Tongue (tissue), 2 donors: ENCODE results near the gene SRPRB. TPM values are rescaled to one million over a fixed set of nuclear protein-coding genes. Genes with fewer than 3 reads are reported as not detected.
A peak's percentile ranks its signal among the peaks of the same experiment; 100 is the strongest.
"Not testable (repeated sequence)": the region's sequence is repeated elsewhere in the genome, so short reads cannot be mapped to it uniquely, and the experiment has no call there.

Experiments used
- DNase-seq: peaks from one replicate; pipeline ENCODE4 v3.0.0-alpha.2; 2015
- total RNA-seq: library from RNA; depleted of rRNA; stranded (reverse); fragments of >200 nt; gene quantifications from one replicate; pipeline ENCODE4 v1.2.3, GENCODE V29; 2014

Gene SRPRB
- total RNA-seq, 1 donor from 2014 or later = 37.3 TPM

DNA sequence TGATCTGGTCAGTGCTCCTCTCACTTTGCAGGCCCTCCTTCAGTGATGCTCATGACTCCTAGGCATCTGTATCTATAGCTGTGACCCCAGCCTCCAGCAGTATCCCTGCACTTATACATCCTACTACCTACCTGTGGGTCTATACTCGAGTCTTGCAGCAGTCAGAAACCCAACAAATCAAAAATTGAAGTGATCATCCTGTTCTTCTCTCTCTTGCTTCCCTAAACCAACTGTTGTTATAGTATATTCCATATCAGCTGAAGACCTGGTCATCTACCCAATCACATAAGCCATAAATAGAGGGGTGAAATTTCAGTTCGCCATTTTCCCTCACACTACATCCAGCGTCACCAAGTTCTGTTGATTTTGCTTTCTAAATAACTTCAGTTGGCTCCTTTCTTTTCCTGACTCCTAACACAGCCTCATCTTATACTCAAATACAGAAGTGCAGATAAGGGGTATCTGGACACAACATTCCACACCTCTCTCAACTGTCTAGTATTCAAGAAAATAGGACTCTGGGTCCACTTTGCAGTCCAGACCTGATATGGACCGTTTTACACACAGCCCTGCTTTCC, 25.9 kb upstream of the SRPRB start:
- no peak for DNase-seq

- not testable (repeated sequence) for DNase-seq
Measured at GRCh38 chr3:133780756-133781155, 24.9 kb upstream of the SRPRB start.

DNA sequence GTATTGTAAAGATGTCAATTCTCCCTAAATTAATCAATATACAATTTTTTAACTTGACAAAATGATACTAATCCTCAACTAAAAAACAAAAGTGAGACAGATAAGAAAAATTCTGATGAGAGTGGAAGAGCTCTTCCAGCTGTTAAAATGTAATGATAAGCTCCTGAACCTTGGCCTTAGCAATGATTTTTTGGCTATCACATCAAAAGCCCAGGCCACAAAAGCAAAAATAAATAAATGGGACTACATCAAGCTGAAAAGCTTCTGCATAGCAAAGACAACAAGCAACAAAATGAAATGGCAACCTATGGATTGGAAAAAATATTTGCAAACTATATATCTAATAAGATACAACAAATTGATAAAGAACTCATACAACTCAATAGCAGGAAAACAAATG, 24.0 kb upstream of the SRPRB start:
- DNase-seq = no peak

DNA sequence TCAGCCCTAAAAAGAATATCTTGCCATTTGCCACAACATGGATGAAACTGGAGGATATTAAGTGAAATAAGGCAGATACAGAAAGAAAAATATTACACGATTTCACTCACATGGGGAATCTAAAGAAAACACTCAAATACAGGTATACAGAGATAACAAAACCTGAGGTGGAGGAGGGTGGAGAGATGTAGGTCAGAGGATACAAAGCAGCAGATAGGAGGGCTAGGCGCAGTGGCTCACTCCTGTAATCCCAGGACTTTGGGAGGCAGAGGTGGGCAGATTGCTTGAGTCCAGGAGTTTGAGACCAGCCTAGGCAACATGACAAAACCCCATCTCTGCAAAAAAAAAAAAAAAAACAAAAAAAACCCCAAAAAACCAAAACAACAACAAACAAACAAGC, 23.2 kb upstream of the SRPRB start:
- no peak for DNase-seq

DNA sequence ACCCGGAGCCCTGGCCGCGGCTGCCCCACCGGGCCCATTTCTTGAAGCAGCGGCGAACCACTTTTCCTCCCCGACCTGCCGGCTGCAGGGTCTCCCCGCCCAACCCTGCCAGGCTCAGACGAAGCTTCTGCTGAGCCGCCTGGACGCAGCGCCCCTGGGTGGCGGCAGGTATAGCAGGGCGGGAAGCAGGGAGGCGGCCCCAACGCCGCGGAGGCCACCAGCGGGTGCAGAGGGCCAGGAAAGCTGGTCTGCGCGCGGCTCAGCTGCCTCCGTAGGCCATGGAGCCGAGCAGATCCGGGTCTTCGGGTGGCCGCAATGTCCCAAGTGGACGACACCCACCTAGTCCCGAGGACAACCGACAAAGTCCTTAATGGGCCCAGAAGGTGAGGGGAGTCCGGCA, 21.9 kb upstream of the SRPRB start:
- no peak for DNase-seq

DNA sequence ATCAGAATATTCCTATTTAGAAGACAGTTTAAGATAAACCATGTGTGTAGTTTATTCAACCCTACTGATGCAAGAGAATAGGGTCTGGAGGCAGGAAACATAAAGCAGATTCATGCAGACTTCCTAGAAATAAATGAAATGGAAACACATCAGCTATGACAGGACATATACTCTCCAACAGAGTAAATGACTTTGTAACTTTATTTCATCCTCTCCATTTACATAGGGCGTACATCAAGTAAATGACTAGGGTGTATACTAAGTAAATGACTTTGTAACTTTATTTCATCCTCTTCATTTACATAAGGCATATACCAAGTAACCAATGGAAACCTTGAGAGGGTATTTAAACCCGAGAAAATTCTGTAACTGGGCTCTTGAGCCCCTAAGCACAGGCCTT, 17.6 kb upstream of the SRPRB start:
- DNase-seq = no peak

- DNase-seq = no peak
Measured at GRCh38 chr3:133792171-133792763, 13.3 kb upstream of the SRPRB start.

- DNase-seq = no peak
Measured at GRCh38 chr3:133797396-133798105, 8.1 kb upstream of the SRPRB start.

DNA sequence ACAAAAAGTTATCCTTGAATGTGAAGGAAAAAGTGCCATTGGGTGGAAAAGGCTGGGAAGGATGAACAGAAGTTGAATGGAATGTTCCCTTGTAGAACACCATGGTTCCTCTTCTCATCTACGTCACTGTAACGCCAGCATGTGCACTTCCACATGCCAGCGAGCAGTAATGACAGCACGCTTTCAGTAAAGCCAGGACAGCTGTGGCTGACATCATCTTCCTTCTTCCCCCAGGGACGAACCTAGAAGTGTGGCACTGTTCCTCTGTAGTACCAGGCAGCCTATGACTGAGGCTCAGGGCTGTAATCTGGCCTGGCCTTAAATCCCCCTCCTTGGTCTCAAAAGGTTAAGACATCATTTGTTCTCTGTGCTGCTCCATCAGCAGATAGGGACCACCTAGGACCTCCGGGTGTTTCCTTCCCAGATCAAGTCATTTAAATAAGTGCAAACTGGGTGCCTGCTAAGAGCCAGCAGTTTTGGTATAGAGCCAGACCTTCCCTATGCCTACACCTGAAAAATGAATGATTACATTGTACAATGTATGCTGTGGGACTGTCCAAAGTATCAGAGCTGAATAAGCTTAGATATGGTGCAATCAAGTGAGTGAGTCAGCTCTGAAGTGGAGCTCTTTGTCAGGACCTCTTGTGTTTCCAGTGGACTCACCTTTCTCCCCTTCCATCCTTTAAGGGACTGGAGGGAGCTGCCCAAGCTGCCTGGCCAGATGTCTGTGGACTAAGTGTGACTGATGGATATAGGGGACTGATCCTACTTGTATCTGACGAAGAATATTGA, 5.6 kb upstream of the SRPRB start:
- peak; percentile 77 for DNase-seq

- DNase-seq = no peak
Measured at GRCh38 chr3:133803469-133803868, 2.1 kb upstream of the SRPRB start.

- no peak for DNase-seq
Measured at GRCh38 chr3:133804896-133805295, 719 bp upstream of the SRPRB start.

DNA sequence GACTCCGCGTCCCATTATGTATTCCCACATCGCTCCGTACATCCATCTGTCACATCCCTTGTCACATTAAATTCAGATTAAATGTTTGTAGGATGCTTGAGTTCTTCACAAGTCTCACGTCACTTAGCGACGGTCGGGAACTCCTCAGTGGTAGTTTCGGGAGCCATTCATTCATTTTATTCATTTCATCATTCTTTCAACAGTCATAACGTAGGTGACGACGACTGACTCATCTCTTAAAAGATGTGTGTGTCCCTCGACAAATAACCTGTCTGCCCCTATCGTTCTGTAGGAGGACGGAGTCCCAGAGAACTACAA, 272 bp upstream of the SRPRB start:
- DNase-seq = no peak

GRCh38 chr3:133812872-133813271, 7.3 kb downstream of the SRPRB start:
- no peak for DNase-seq

DNA sequence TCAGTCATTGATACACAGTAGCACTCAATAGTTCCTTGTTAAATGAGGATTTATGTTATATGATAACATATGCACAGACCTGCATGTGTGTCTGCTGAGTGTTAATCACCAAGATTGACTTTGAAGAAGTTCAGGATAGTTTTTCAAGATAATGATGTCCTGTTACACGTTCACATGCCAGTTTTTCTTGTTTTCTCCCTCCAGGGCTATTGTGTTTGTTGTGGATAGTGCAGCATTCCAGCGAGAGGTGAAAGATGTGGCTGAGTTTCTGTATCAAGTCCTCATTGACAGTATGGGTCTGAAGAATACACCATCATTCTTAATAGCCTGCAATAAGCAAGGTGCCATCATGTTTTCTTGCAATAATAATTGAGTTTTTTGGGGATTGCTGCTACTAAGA, 9.8 kb downstream of the SRPRB start:
- DNase-seq = no peak

DNA sequence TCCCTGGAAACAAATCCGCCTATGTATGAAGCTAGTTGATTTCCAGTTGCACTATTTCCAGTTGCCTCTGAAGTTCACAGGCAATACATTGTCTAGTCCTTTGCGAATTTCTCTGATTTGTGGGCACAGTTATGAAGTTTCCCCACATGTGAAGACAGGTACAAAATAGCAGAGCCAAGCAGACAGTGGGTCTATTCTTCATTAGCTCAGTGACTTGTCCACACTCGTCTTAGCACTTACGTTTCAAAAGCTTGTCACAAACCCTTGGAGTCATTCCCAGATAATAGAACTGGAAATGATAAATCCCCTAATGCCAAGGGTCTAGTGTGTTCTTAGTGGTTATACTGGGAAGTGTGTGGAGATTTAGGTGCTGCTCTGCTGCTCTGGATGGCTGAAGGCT, 14.5 kb downstream of the SRPRB start:
- DNase-seq = peak; percentile 18

DNA sequence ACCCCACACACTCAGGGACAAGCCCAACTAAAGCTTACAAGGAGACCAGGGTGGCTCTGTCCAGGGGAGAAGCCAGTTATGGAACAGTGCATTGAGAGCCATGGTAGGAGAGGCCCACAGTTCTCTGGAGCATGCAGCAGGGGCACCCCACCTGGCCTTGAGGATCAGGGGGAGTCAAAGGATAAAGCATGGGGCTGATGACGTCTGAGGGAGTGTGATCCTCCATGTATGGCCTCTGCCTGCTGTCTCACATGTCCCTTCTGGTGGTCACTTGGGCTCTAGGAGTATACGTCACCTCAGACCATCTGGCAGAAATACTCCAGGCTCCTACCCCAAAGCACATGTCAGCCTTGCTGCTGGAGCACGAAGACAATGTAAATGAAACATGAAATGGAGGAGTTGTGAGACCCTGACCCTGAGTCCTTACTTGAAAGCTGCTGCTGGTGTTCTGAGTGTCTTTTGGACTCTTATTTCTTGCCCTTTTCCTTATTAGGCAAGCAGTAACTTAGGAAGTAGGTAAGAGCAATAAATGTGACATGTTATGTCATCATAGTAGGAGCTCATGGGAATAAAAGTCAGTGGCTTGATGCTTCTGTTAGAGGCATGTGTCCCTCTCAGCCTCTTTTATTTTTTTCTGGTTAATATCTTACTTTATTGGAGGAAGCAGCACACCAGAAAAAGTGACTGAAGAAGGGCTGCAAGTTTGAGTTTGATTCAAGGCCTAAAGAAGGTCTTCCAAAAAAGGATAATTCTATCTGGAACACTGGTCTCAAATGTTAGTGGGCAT, 15.5 kb downstream of the SRPRB start:
- no peak for DNase-seq

GRCh38 chr3:133821767-133822638, 16.4 kb downstream of the SRPRB start:
- DNase-seq = no peak

GRCh38 chr3:133824961-133825485, 19.4 kb downstream of the SRPRB start:
- no peak for DNase-seq

- DNase-seq = no peak
Measured at GRCh38 chr3:133825969-133826727, 20.5 kb downstream of the SRPRB start.

GRCh38 chr3:133827136-133827535, 21.5 kb downstream of the SRPRB start:
- DNase-seq = no peak
